ENCODE measurements around the gene PBRM1.

PBRM1 gene

GRCh38 chr3:52502808-52503350, 182.8 kb downstream of the PBRM1 start:
- DNase-seq: no peak

DNA sequence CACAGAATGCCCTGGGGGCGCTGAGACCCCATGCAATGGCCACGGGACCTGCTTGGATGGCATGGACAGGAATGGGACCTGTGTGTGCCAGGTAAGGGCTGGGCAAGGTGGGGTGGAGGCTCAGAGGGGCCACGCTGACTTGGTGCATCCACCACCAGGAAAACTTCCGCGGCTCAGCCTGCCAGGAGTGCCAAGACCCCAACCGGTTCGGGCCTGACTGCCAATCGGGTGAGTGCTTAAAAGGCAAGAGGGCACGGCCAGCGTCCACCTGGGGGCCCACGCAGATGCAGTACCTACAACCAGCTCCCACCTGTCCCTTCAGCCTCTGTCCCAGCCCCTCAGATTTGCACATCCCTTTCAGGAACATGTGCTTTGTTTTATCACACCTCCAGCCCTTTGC, 183.7 kb downstream of the PBRM1 start:
- DNase-seq: no peak

GRCh38 chr3:52501046-52501445, 184.7 kb downstream of the PBRM1 start:
- DNase-seq: no peak

GRCh38 chr3:52498137-52499054, 187.3 kb downstream of the PBRM1 start:
- DNase-seq: no peak

- no peak for DNase-seq
These were observed 189.7 kb downstream of the PBRM1 start for GRCh38 chr3:52495777-52496602.
